ENCODE results near the gene KCTD16.

Gene KCTD16

GRCh38 chr5:144219869-144220268, 49.2 kb downstream of the KCTD16 start:
- DNase-seq, result no peak

GRCh38 chr5:144227363-144227999, 56.8 kb downstream of the KCTD16 start:
- DNase-seq, result no peak

GRCh38 chr5:144230806-144231205, 60.1 kb downstream of the KCTD16 start:
- no peak for DNase-seq

GRCh38 chr5:144232285-144232684, 61.6 kb downstream of the KCTD16 start:
- DNase-seq, result no peak

GRCh38 chr5:144236499-144236898, 65.8 kb downstream of the KCTD16 start:
- DNase-seq, result no peak

- peak; percentile 12 for DNase-seq
Observed at GRCh38 chr5:144237851-144238250, 67.2 kb downstream of the KCTD16 start.

- DNase-seq, result no peak
Observed at GRCh38 chr5:144247131-144247530, 76.5 kb downstream of the KCTD16 start.

- no peak for DNase-seq
Observed at GRCh38 chr5:144248015-144248414, 77.3 kb downstream of the KCTD16 start.

GRCh38 chr5:144249755-144250464, 79.2 kb downstream of the KCTD16 start:
- DNase-seq, result no peak

GRCh38 chr5:144254552-144254951, 83.9 kb downstream of the KCTD16 start:
- DNase-seq, result no peak

GRCh38 chr5:144260121-144260520, 89.4 kb downstream of the KCTD16 start:
- DNase-seq, result no peak

GRCh38 chr5:144265643-144266247, 95.1 kb downstream of the KCTD16 start:
- no peak for DNase-seq

- no peak for DNase-seq
Observed at GRCh38 chr5:144267961-144268513, 97.4 kb downstream of the KCTD16 start.

GRCh38 chr5:144273232-144274027, 102.8 kb downstream of the KCTD16 start:
- no peak for DNase-seq

- no peak for DNase-seq
Observed at GRCh38 chr5:144275329-144275728, 104.7 kb downstream of the KCTD16 start.

GRCh38 chr5:144276034-144276822, 105.6 kb downstream of the KCTD16 start:
- DNase-seq, result no peak

GRCh38 chr5:144281784-144282183, 111.1 kb downstream of the KCTD16 start:
- no peak for DNase-seq

- no peak for DNase-seq
Observed at GRCh38 chr5:144284036-144284435, 113.4 kb downstream of the KCTD16 start.

- no peak for DNase-seq
Observed at GRCh38 chr5:144284931-144285502, 114.3 kb downstream of the KCTD16 start.

- no peak for DNase-seq
Observed at GRCh38 chr5:144289277-144289676, 118.6 kb downstream of the KCTD16 start.

- no peak for DNase-seq
Observed at GRCh38 chr5:144292029-144292428, 121.4 kb downstream of the KCTD16 start.

- DNase-seq, result no peak
Observed at GRCh38 chr5:144295284-144295683, 124.6 kb downstream of the KCTD16 start.

Measured in suppressor macrophage treated with lipopolysaccharide for 4 hours (primary cell).